SK-N-DZ (cell line): Measurements from ENCODE around the gene HNRNPA0. TPM values are rescaled to one million over a fixed set of nuclear protein-coding genes. Genes with fewer than 3 reads are reported as not detected.
"Not testable (repeated sequence)": the region's sequence is repeated elsewhere in the genome, so short reads cannot be mapped to it uniquely, and the experiment has no call there.

Experiments used
- DNase-seq: peaks from one replicate; pipeline ENCODE4 v3.0.0-alpha.2; 2015; ENCODE audit warnings: low spot score
- polyA plus RNA-seq, 2 experiments: library from polyadenylated mRNA; depleted of rRNA; stranded (reverse); fragments of >200 nt; gene quantifications; 2 replicates each; pipeline ENCODE4 v1.2.3, GENCODE V29; 2014

The HNRNPA0 gene
- 31.3 and 45.2 TPM in 2 replicates for polyA plus RNA-seq (2014; cell fraction: cytosol; rRNA removed)
- polyA plus RNA-seq (2014; cell fraction: nucleus; rRNA removed), result 11.8 and 15.1 TPM in 2 replicates

GRCh38 chr5:137754188-137754960 lies at the start of gene HNRNPA0:
HNRNPA0 (minus strand) TSS chr5:137754363; CDS start chr5:137754066, 297 bp downstream.
- peak; percentile 98 for DNase-seq

GRCh38 chr5:137802282-137803210 lies 48.4 kb upstream of the HNRNPA0 start:
- DNase-seq, result no peak

- no peak for DNase-seq
These were observed 46.7 kb upstream of the HNRNPA0 start for GRCh38 chr5:137800700-137801411.

- DNase-seq, result no peak
These were observed 42.1 kb upstream of the HNRNPA0 start for GRCh38 chr5:137796279-137796678.

- no peak for DNase-seq
These were observed 40.7 kb upstream of the HNRNPA0 start for GRCh38 chr5:137794863-137795262.

GRCh38 chr5:137792303-137792702 lies 38.1 kb upstream of the HNRNPA0 start:
- no peak for DNase-seq

- DNase-seq, result no peak
These were observed 37.6 kb upstream of the HNRNPA0 start for GRCh38 chr5:137791799-137792198.

- DNase-seq, result no peak
These were observed 37.2 kb upstream of the HNRNPA0 start for GRCh38 chr5:137791387-137791786.

GRCh38 chr5:137788560-137788959 lies 34.4 kb upstream of the HNRNPA0 start:
- not testable (repeated sequence) for DNase-seq

GRCh38 chr5:137782984-137783536 lies 28.9 kb upstream of the HNRNPA0 start:
- no peak for DNase-seq

- DNase-seq, result no peak
These were observed 27.9 kb upstream of the HNRNPA0 start for GRCh38 chr5:137782055-137782454.

GRCh38 chr5:137778772-137779564 lies 24.8 kb upstream of the HNRNPA0 start:
- peak; percentile 56 for DNase-seq

GRCh38 chr5:137767937-137768336 lies 13.8 kb upstream of the HNRNPA0 start:
- DNase-seq, result not testable (repeated sequence)

GRCh38 chr5:137761566-137761965 lies 7.4 kb upstream of the HNRNPA0 start:
- DNase-seq, result peak; percentile 30

- DNase-seq, result no peak
These were observed 6.8 kb upstream of the HNRNPA0 start for GRCh38 chr5:137760719-137761516.

GRCh38 chr5:137760294-137760693 lies 6.1 kb upstream of the HNRNPA0 start:
- DNase-seq, result no peak

GRCh38 chr5:137758715-137759306 lies 4.6 kb upstream of the HNRNPA0 start:
- DNase-seq, result no peak

- DNase-seq, result no peak
These were observed 4.0 kb upstream of the HNRNPA0 start for GRCh38 chr5:137758121-137758520.

GRCh38 chr5:137757634-137758033 lies 3.5 kb upstream of the HNRNPA0 start:
- no peak for DNase-seq
